ENCODE measurements around the gene CFAP58. TPM values are rescaled to one million over a fixed set of nuclear protein-coding genes. Genes with fewer than 3 reads are reported as not detected.

CFAP58 gene
- total RNA-seq, 2 experiments from 2014 or later: 0.34 to 0.41 TPM

GRCh38 chr10:104351919-104352318 lies 1.7 kb upstream of the CFAP58 start:
- H3K27me3 Mint-ChIP-seq: no peaks in the 10 kb centered on the region

GRCh38 chr10:104359811-104360210 lies 6.2 kb downstream of the CFAP58 start:
- Mint-ChIP-seq H3K36me3 (no peaks in the 10 kb centered on the region), H3K9me3 (peaks cover 4% of the 10 kb centered on the region), H3K27ac (no peak overlapping the region), H3K4me3 (no peak overlapping the region), H3K4me1 (peaks cover 5% of the 10 kb centered on the region), H3K27me3 (peaks cover 8% of the 10 kb centered on the region)
- DNase-seq: no peak

More at GRCh38 chr10:104351919-104352318, 1.7 kb upstream of the CFAP58 start:
- Mint-ChIP-seq H3K27ac (no peak overlapping the region), H3K4me1 (peaks cover 22% of the 10 kb centered on the region), H3K36me3 (no peaks in the 10 kb centered on the region), H3K4me3 (no peak overlapping the region), H3K9me3 (no peaks in the 10 kb centered on the region)
- no peak for DNase-seq

GRCh38 chr10:104367904-104368303 lies 14.3 kb downstream of the CFAP58 start:
- no peak overlapping the region for H3K27ac Mint-ChIP-seq
- no peaks in the 10 kb centered on the region for H3K4me1 Mint-ChIP-seq
- H3K9me3 Mint-ChIP-seq: peaks cover 1% of the 10 kb centered on the region
- H3K27me3 Mint-ChIP-seq: peaks cover 23% of the 10 kb centered on the region
- no peak overlapping the region for H3K4me3 Mint-ChIP-seq
- peaks cover 2% of the 10 kb centered on the region for H3K36me3 Mint-ChIP-seq
- no peak for DNase-seq

- H3K4me3 Mint-ChIP-seq: no peak overlapping the region
- DNase-seq: no peak
- no peaks in the 10 kb centered on the region for H3K4me1 Mint-ChIP-seq
- H3K27ac Mint-ChIP-seq: no peak overlapping the region
- H3K36me3 Mint-ChIP-seq: peaks cover 2% of the 10 kb centered on the region
- H3K27me3 Mint-ChIP-seq: peaks cover 26% of the 10 kb centered on the region
- H3K9me3 Mint-ChIP-seq: peaks cover 1% of the 10 kb centered on the region
Observed at GRCh38 chr10:104368381-104368780, 14.7 kb downstream of the CFAP58 start.

- no peaks in the 10 kb centered on the region for H3K4me1 Mint-ChIP-seq
- H3K27me3 Mint-ChIP-seq: peaks cover 33% of the 10 kb centered on the region
- H3K9me3 Mint-ChIP-seq: peaks cover 1% of the 10 kb centered on the region
- no peak for DNase-seq
- peaks cover 2% of the 10 kb centered on the region for H3K36me3 Mint-ChIP-seq
- no peak overlapping the region for H3K27ac Mint-ChIP-seq
- no peak overlapping the region for H3K4me3 Mint-ChIP-seq
Observed at GRCh38 chr10:104371753-104372152, 18.1 kb downstream of the CFAP58 start.

GRCh38 chr10:104374591-104374990 lies 21.0 kb downstream of the CFAP58 start:
- Mint-ChIP-seq H3K27ac (no peak overlapping the region), H3K9me3 (peaks cover 1% of the 10 kb centered on the region), H3K4me3 (no peak overlapping the region), H3K4me1 (no peaks in the 10 kb centered on the region), H3K27me3 (peaks cover 28% of the 10 kb centered on the region), H3K36me3 (peaks cover 2% of the 10 kb centered on the region)
- no peak for DNase-seq

GRCh38 chr10:104376784-104377300 lies 23.2 kb downstream of the CFAP58 start:
- Mint-ChIP-seq H3K36me3 (no peaks in the 10 kb centered on the region), H3K4me3 (no peak overlapping the region), H3K4me1 (no peaks in the 10 kb centered on the region), H3K9me3 (no peaks in the 10 kb centered on the region), H3K27ac (no peak overlapping the region), H3K27me3 (peaks cover 23% of the 10 kb centered on the region)
- no peak for DNase-seq

- Mint-ChIP-seq H3K27me3 (peaks cover 13% of the 10 kb centered on the region), H3K9me3 (no peaks in the 10 kb centered on the region), H3K4me3 (no peak overlapping the region), H3K4me1 (no peaks in the 10 kb centered on the region), H3K36me3 (no peaks in the 10 kb centered on the region), H3K27ac (no peak overlapping the region)
- no peak for DNase-seq
Observed at GRCh38 chr10:104380336-104380735, 26.7 kb downstream of the CFAP58 start.

GRCh38 chr10:104387130-104387888 lies 33.7 kb downstream of the CFAP58 start:
- Mint-ChIP-seq H3K27me3 (peaks cover 11% of the 10 kb centered on the region), H3K27ac (no peak overlapping the region), H3K36me3 (no peaks in the 10 kb centered on the region), H3K4me1 (peaks cover 16% of the 10 kb centered on the region), H3K9me3 (no peaks in the 10 kb centered on the region), H3K4me3 (no peak overlapping the region)
- DNase-seq: no peak

- Mint-ChIP-seq H3K27me3 (peaks cover 18% of the 10 kb centered on the region), H3K4me1 (peaks cover 16% of the 10 kb centered on the region), H3K27ac (no peak overlapping the region), H3K9me3 (no peaks in the 10 kb centered on the region), H3K36me3 (no peaks in the 10 kb centered on the region), H3K4me3 (no peak overlapping the region)
- no peak for DNase-seq
Observed at GRCh38 chr10:104388830-104389229, 35.2 kb downstream of the CFAP58 start.

GRCh38 chr10:104391150-104391968 lies 37.7 kb downstream of the CFAP58 start:
- Mint-ChIP-seq H3K36me3 (no peaks in the 10 kb centered on the region), H3K4me3 (no peak overlapping the region), H3K27ac (no peak overlapping the region), H3K9me3 (no peaks in the 10 kb centered on the region), H3K27me3 (peaks cover 17% of the 10 kb centered on the region), H3K4me1 (peaks cover 16% of the 10 kb centered on the region)
- no peak for DNase-seq

GRCh38 chr10:104391969-104392296 lies 38.3 kb downstream of the CFAP58 start:
- peaks cover 16% of the 10 kb centered on the region for H3K4me1 Mint-ChIP-seq
- no peaks in the 10 kb centered on the region for H3K9me3 Mint-ChIP-seq
- no peak overlapping the region for H3K27ac Mint-ChIP-seq
- no peak for DNase-seq
- H3K27me3 Mint-ChIP-seq: peaks cover 15% of the 10 kb centered on the region
- H3K4me3 Mint-ChIP-seq: no peak overlapping the region
- H3K36me3 Mint-ChIP-seq: no peaks in the 10 kb centered on the region

GRCh38 chr10:104393387-104393786 lies 39.8 kb downstream of the CFAP58 start:
- DNase-seq: no peak
- Mint-ChIP-seq H3K27ac (no peak overlapping the region), H3K9me3 (no peaks in the 10 kb centered on the region), H3K4me1 (peaks cover 7% of the 10 kb centered on the region), H3K4me3 (no peak overlapping the region), H3K36me3 (no peaks in the 10 kb centered on the region), H3K27me3 (peaks cover 15% of the 10 kb centered on the region)

- no peaks in the 10 kb centered on the region for H3K36me3 Mint-ChIP-seq
- no peak overlapping the region for H3K27ac Mint-ChIP-seq
- peaks cover 16% of the 10 kb centered on the region for H3K27me3 Mint-ChIP-seq
- H3K4me3 Mint-ChIP-seq: no peak overlapping the region
- DNase-seq: no peak
- peaks cover 2% of the 10 kb centered on the region for H3K4me1 Mint-ChIP-seq
- H3K9me3 Mint-ChIP-seq: no peaks in the 10 kb centered on the region
Observed at GRCh38 chr10:104396581-104396980, 42.9 kb downstream of the CFAP58 start.

GRCh38 chr10:104403636-104404035 lies 50.0 kb downstream of the CFAP58 start:
- no peaks in the 10 kb centered on the region for H3K36me3 Mint-ChIP-seq
- H3K9me3 Mint-ChIP-seq: no peaks in the 10 kb centered on the region
- peaks cover 6% of the 10 kb centered on the region for H3K27me3 Mint-ChIP-seq
- no peak for DNase-seq
- H3K4me1 Mint-ChIP-seq: peaks cover 4% of the 10 kb centered on the region
- H3K27ac Mint-ChIP-seq: no peak overlapping the region
- H3K4me3 Mint-ChIP-seq: no peak overlapping the region

Measured in activated naive CD8-positive, alpha-beta T cell treated with anti-CD3 and anti-CD28 coated beads for 36 hours (primary cell).